OCI-LY1 (cell line): ENCODE results near the gene ZYX.

Source experiments
- H2AFZ ChIP-seq: fragments of 200-600 bp; sonication (generic), shearing (Covaris generic); 2 replicates; pipeline ENCODE4 v1.6.0; 2014; ENCODE audit warnings: antibody characterized with exemption, mild to moderate bottlenecking, low read length
- H3F3A ChIP-seq: fragments of 200-600 bp; sonication (generic), shearing (Covaris generic); 2 replicates; pipeline ENCODE4 v1.6.0; 2014; ENCODE audit warnings: mild to moderate bottlenecking, antibody characterized with exemption, low read length, moderate library complexity; ENCODE audit not compliant: insufficient read depth
- H3K27ac ChIP-seq: fragments of 200-600 bp; sonication (generic); 2 replicates; pipeline ENCODE4 v1.5.1; 2014; ENCODE audit warnings: low read length, mixed run types, mild to moderate bottlenecking, low read depth; ENCODE audit not compliant: poor library complexity, severe bottlenecking
- H3K27me3 ChIP-seq: fragments of 200-600 bp; sonication (generic); 2 replicates; pipeline ENCODE4 v1.6.0; 2014; ENCODE audit warnings: antibody characterized with exemption, mild to moderate bottlenecking, low read length, moderate library complexity; ENCODE audit not compliant: insufficient read depth
- H3K36me3 ChIP-seq: fragments of 200-600 bp; sonication (generic); 2 replicates; pipeline ENCODE4 v1.6.1; 2014; ENCODE audit warnings: mild to moderate bottlenecking, antibody characterized with exemption, low read length, moderate library complexity, mixed read lengths; ENCODE audit not compliant: insufficient read depth
- H3K4me1 ChIP-seq: fragments of 200-600 bp; sonication (generic); 2 replicates; pipeline ENCODE4 v1.5.1; 2014; ENCODE audit warnings: mild to moderate bottlenecking, low read length, moderate library complexity; ENCODE audit not compliant: insufficient read depth, severe bottlenecking
- H3K4me2 ChIP-seq: fragments of 200-600 bp; sonication (generic), shearing (Covaris generic); 2 replicates; pipeline ENCODE4 v1.6.1; 2014; ENCODE audit warnings: low read length
- H3K4me3 ChIP-seq: fragments of 200-600 bp; sonication (generic); 2 replicates; pipeline ENCODE4 v1.5.1; 2014; ENCODE audit warnings: low read length, low read depth, mild to moderate bottlenecking, mixed read lengths; ENCODE audit not compliant: poor library complexity, severe bottlenecking
- H3K79me2 ChIP-seq: fragments of 200-600 bp; shearing (Covaris generic); 2 replicates; pipeline ENCODE4 v1.6.1; 2016; ENCODE audit warnings: mixed run types, low read length, mixed read lengths; ENCODE audit not compliant: insufficient read depth
- H3K9ac ChIP-seq: fragments of 200-600 bp; sonication (generic), shearing (Covaris generic); 2 replicates; pipeline ENCODE4 v1.6.1; 2014; ENCODE audit warnings: mild to moderate bottlenecking, low read length, mixed read lengths
- H3K9me2 ChIP-seq: fragments of 200-600 bp; sonication (generic), shearing (Covaris generic); 2 replicates; pipeline ENCODE4 v1.6.1; 2014; ENCODE audit warnings: low read depth, mild to moderate bottlenecking, low read length, mixed read lengths
- H3K9me3 ChIP-seq: fragments of 200-600 bp; shearing (Covaris generic); 2 replicates; pipeline ENCODE4 v1.6.1; 2014; ENCODE audit warnings: low read length, mixed read lengths
- H4K20me1 ChIP-seq: fragments of 200-600 bp; sonication (generic), shearing (Covaris generic); 2 replicates; pipeline ENCODE4 v1.6.0; 2016; ENCODE audit warnings: mild to moderate bottlenecking, low read length; ENCODE audit not compliant: insufficient read depth
- CTCF ChIP-seq: fragments of 200-600 bp; sonication (generic), shearing (Covaris generic); IDR thresholded peaks from 2 replicates; pipeline ENCODE4 v1.5.1; 2017; ENCODE audit warnings: mild to moderate bottlenecking, antibody characterized with exemption, low read length, moderate library complexity, mixed read lengths
- EZH2 ChIP-seq: fragments of 200-600 bp; sonication (generic), shearing (Covaris generic); IDR thresholded peaks from 2 replicates; pipeline ENCODE4 v1.8.0; 2017; ENCODE audit warnings: borderline replicate concordance, mixed run types, mild to moderate bottlenecking, antibody characterized with exemption, low read length, moderate library complexity, mixed read lengths

Gene ZYX

DNA sequence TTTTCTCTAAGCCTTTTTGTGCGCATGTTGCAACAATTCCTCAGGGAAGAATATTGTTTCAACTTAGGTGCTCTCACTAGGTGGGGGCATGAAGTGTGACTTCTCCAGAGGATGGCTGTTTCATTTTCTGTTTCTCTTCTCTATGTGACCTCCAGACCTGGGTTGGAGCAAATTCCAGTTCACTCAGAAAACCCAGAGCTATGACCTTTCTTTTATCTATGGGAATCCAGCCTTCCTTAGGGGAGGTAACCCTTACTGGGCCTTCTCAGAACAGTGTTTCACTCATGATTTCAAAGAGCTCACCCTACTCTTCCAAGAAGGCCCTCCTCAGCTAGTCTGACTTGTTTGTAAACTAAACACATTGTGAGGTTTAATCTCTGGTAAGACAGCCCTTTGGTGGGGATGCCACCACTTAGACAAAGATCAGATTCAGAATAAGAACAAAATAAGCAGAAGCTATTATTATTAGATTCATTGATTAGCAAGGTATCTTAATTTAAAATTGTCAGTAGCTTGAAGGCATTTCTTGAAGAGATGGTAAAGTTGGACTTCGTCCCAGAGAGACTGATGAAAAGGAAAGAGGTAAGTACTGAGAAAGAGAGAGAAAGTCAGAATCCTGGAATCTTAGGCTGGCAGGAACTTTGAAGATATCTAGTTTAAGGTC lies 45.5 kb downstream of the ZYX start:
- H3K9me2 ChIP-seq, result no peaks in the 10 kb centered on the region
- no peak overlapping the region for H3K4me3 ChIP-seq
- H3K27me3 ChIP-seq, result peaks cover 7% of the 10 kb centered on the region; the same call in 1 of the 2 replicates
- no peaks in the 10 kb centered on the region for H3K9me3 ChIP-seq
- no peaks in the 10 kb centered on the region for H4K20me1 ChIP-seq
- no peak overlapping the region for H2AFZ ChIP-seq
- H3K9ac ChIP-seq, result no peak overlapping the region
- H3K36me3 ChIP-seq, result no peaks in the 10 kb centered on the region
- H3K4me2 ChIP-seq, result no peak overlapping the region
- no peak for TF ChIP-seq CTCF
- no peak for TF ChIP-seq EZH2
- H3K4me1 ChIP-seq, result no peaks in the 10 kb centered on the region
- H3K79me2 ChIP-seq, result no peaks in the 10 kb centered on the region
- no peak overlapping the region for H3K27ac ChIP-seq
- H3F3A ChIP-seq, result no peaks in the 10 kb centered on the region

GRCh38 chr7:143429770-143430698 lies 48.9 kb downstream of the ZYX start:
- H3K9me2 ChIP-seq, result no peaks in the 10 kb centered on the region
- no peaks in the 10 kb centered on the region for H3K4me1 ChIP-seq
- H3K27me3 ChIP-seq, result peaks cover 5% of the 10 kb centered on the region; the same call in 1 of the 2 replicates
- TF ChIP-seq CTCF, result no peak
- no peak for TF ChIP-seq EZH2
- no peak overlapping the region for H2AFZ ChIP-seq
- no peaks in the 10 kb centered on the region for H3K79me2 ChIP-seq
- no peak overlapping the region for H3K4me3 ChIP-seq
- H3F3A ChIP-seq, result no peaks in the 10 kb centered on the region
- H3K27ac ChIP-seq, result no peak overlapping the region
- H3K4me2 ChIP-seq, result no peak overlapping the region
- H3K9ac ChIP-seq, result no peak overlapping the region
- H4K20me1 ChIP-seq, result no peaks in the 10 kb centered on the region
- H3K9me3 ChIP-seq, result no peaks in the 10 kb centered on the region
- no peaks in the 10 kb centered on the region for H3K36me3 ChIP-seq

- Histone ChIP-seq H3K36me3 (no peaks in the 10 kb centered on the region), H4K20me1 (no peaks in the 10 kb centered on the region), H3K79me2 (no peaks in the 10 kb centered on the region), H3F3A (no peaks in the 10 kb centered on the region), H2AFZ (no peak overlapping the region), H3K27me3 (0 out of 2 replicates have a peak, but pooled peaks cover 4% of the 10 kb centered on the region), H3K4me3 (no peak overlapping the region), H3K4me1 (no peaks in the 10 kb centered on the region), H3K9ac (no peak overlapping the region), H3K9me3 (no peaks in the 10 kb centered on the region), H3K27ac (no peak overlapping the region), H3K4me2 (no peak overlapping the region), H3K9me2 (no peaks in the 10 kb centered on the region)
- TF ChIP-seq EZH2 (no peak), CTCF (no peak)
These were observed 50.0 kb downstream of the ZYX start for GRCh38 chr7:143431109-143431508.
